GM19240 (cell line): ENCODE data around the gene CHST9.
"Not testable (repeated sequence)": the region's sequence is repeated elsewhere in the genome, so short reads cannot be mapped to it uniquely, and the experiment has no call there.

Experiments
- DNase-seq: peaks from one replicate; pipeline ENCODE4 v3.0.0; 2011; ENCODE audit warnings: low spot score; ENCODE audit not compliant: insufficient read length

Gene CHST9

DNA sequence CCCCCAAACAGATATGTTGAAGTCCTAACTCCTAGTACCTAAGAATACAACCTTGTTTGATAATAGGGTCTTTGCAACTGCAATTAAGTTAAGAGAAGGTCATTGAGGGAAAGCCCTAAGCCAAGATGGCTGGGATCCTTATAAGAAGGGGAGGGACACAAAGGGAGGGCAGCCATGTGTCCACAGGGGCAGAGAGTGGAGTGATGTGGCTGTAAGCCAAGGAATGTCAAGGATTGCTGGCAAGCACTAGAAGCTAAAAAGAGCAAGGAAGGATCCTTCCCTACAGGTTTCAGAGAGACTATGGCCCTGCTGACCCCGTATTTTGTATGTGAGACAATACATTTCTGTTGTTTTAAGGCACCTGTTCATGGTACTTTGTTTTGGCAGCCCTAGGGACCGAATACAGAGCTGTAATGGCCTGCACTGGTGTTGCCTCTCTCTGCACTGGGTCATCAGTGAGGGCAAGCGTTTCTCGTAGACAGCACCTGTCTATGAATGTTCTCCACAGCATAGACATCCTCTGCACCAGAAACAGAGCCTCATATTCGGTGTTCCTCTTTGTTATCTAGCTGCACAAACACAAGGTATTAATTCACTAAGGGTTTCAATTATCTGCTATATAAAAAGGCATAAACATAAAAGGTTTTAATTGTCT lies 244.2 kb downstream of the CHST9 start:
- DNase-seq = no peak

DNA sequence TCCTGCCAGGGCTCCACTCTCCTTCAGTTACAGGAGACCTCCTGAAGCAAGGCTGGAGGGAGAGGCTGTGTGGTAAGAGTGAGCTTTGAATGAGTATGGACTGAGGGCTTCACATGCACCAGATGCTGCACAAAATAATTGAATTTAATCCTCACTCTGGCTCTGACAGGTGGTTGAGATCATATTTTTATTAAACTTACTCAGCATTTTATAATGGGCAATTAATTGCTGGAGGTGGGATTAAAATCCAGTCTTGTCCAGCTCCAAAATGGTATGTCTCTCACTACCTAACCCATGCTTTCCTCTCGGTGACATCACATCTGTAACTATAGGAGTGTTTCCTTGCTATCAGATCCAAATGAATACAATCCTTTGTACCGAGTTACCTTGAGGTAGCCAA lies 253.4 kb downstream of the CHST9 start:
- no peak for DNase-seq

DNA sequence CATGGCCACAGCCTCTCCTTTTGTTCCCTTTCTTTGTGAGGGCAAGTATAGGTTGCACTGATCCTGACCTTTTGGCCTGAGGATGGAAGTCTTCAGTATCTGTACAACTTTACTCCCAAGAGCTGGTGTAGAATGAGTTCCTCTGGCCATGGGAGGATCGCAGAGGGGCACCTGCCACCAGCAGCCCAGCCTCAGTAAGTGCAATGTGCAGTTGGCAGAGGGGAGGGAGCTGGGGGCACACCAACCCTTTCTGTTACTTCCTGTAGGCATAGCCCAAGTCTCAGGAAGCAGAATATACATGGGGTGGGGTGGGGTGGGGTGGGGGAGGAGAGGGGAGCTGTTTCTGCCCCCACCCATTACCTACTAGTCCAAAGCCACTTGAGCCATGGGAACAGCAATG lies 254.5 kb downstream of the CHST9 start:
- no peak for DNase-seq

GRCh38 chr18:26928670-26929313 lies 256.3 kb downstream of the CHST9 start:
- DNase-seq = no peak

DNA sequence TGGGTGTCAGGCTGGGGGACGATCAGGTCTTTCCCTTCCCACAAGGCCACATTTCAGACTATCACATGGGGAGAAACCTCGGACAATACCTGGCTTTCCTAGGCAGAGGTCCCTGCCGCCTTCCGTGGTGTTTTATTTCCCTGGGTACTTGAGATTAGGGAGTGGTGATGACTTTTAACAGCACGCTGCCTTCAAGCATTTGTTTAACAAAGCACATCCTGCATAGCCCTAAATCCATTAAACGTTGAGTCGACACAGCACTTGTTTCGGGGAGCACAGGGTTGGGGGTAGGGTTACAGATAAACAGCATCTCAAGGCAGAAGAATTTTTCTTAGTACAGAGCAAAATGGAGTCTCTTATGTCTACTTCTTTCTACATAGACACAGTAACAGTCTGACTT lies 257.3 kb downstream of the CHST9 start:
- not testable (repeated sequence) for DNase-seq

- no peak for DNase-seq
Observed at GRCh38 chr18:26926066-26926675, 258.9 kb downstream of the CHST9 start.

GRCh38 chr18:26925313-26925712 lies 259.8 kb downstream of the CHST9 start:
- no peak for DNase-seq

DNA sequence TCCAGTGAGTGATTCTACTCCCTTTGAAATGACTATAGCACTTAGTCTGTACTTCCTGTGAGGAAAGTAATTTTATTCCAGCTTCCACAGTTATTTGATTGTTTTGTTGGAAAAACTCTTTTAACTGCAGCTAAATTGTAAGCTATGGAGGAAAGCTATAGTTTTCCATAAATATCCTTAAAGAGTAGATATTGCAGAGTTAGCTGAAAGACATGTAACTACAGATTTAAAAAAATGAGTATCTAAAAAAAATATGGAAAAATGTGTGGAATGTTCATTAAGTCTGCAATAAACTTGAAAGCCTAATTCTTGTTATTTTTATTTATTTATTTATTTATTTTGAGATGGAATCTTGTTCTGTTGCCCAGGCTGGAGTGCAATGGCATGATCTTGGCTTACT lies 262.8 kb downstream of the CHST9 start:
- no peak for DNase-seq

GRCh38 chr18:26920644-26921043 lies 264.5 kb downstream of the CHST9 start:
- no peak for DNase-seq

DNA sequence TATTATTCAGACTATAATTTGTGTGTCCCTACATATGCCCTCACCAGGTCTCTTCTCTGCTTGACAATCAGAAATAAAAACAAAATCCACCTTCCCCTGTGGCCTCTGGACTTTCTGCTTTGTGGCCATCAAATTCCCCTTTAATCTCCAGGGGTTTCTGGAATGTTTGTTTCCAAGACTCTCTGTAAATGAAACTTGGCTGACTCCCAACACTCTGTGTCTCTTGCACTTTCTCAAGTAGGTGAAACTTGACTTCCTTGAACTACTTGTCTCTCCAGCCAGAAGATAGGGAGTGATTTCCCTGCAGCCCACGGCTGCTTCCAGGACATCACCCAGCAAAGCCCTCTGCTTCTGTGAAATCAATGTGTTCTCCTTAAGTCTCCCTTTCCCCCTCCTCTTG lies 265.5 kb downstream of the CHST9 start:
- no peak for DNase-seq

GRCh38 chr18:26919201-26919600 lies 265.9 kb downstream of the CHST9 start:
- no peak for DNase-seq

DNA sequence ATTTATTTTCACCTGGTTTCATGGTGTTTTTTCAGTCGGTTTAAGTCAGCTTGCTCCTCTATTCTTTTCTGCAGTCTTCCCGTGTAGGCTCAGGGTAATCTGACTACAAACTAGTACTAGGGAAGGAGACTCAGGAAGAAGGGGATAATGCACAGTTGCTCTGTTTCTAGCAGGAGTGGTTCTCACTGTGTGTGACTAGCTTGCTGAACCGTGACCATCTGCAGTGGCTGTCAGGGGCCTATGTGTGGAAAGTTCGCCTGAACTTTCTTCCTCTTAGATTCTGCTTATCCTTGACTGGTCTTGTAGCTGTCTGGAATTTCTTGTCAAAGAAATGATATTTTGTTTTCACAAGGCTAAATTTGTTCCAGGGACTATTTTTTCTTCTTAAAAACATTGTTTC lies 273.3 kb downstream of the CHST9 start:
- no peak for DNase-seq

- DNase-seq = no peak
Observed at GRCh38 chr18:26909599-26910290, 275.4 kb downstream of the CHST9 start.

GRCh38 chr18:26908906-26909305 lies 276.2 kb downstream of the CHST9 start:
- no peak for DNase-seq

- no peak for DNase-seq
Observed at GRCh38 chr18:26902291-26902690, 282.8 kb downstream of the CHST9 start.

DNA sequence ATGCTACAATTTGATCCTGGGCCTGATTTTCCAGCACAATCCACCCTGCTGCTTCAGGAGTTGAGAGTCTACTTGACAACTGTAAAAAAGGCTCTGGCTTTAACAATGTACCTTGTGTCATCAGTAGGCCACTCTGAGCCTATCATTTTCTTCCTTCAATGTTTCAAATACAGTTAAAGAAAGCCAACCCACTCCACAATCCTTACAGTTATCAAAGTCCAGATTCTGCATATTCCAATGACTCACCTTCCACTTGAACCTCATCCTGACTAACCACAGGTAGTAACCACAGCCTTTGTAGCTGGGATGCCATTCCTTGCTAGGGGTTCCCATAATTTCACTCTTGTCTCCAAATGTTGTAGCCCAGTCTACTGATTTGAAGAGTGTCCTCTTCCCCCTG lies 284.1 kb downstream of the CHST9 start:
- no peak for DNase-seq

GRCh38 chr18:26894426-26894825 lies 290.7 kb downstream of the CHST9 start:
- no peak for DNase-seq

DNA sequence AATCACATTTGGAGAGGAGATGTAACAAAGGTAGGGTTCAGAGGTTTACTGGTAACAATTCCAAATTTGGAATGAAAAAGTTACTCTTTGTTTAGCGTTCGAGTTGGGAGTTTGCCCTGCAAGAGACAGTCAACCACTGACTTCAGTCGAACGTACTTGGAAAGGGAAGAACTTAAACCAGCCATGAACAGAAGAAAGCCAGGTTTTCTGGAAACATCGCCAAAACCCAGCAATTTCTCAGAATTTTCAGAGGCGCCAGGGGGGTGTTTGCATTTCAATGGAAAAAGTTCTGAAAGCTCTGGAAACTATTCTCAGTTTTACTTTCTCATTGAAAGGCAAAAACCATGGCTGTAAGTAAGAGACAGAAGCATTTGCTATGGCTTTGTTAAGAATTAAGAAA lies 291.1 kb downstream of the CHST9 start:
- DNase-seq = no peak

DNA sequence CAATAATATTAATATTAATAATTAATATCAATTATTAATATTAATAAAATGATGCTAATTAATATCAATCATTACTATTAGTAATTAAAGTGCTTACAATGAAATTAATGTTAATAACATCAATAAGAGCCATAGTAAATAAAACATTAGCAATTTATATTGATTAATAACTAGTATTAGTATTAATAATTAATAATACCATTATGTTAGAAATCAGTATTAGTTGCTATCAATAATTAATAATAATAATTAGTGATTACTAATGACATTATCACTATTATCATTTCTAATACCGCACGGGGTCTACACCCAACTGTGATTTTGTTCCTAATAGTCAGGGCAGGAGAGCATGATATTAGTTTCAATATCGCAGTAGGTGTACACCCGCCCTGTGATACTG lies 296.8 kb downstream of the CHST9 start:
- DNase-seq = no peak

DNA sequence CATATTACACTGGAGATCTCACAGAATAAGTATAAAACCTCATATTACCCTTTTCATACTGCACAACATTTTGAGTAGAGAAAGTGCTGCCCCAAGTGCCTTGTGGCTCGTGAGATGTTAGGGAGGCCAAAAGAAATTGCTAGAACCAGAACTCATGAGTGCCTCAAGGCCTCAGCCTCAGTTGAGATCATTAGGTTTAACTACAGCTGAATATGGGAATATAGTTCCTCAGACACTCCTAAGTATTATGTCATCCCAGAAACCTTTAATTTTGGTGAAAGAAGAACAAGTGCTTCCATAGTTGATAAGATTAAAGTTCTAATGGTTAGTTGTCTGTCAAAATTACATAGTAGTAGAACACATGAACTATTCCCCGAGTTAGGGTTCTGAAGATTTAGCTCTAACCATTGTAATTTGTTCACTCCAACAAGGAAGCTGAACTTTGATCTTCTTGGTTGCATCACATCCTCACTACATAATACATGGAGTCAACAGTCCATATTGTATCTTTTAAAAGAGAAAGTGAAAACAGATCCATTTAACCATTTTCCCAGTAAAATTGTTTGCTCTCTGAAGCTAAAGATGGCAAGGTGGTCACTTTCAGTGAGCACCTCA lies 310.0 kb downstream of the CHST9 start:
- DNase-seq = no peak

GRCh38 chr18:26874283-26874682 lies 310.8 kb downstream of the CHST9 start:
- no peak for DNase-seq

- no peak for DNase-seq
Observed at GRCh38 chr18:26869640-26870039, 315.5 kb downstream of the CHST9 start.
